ENCODE results near the gene SLC7A8.

DNA sequence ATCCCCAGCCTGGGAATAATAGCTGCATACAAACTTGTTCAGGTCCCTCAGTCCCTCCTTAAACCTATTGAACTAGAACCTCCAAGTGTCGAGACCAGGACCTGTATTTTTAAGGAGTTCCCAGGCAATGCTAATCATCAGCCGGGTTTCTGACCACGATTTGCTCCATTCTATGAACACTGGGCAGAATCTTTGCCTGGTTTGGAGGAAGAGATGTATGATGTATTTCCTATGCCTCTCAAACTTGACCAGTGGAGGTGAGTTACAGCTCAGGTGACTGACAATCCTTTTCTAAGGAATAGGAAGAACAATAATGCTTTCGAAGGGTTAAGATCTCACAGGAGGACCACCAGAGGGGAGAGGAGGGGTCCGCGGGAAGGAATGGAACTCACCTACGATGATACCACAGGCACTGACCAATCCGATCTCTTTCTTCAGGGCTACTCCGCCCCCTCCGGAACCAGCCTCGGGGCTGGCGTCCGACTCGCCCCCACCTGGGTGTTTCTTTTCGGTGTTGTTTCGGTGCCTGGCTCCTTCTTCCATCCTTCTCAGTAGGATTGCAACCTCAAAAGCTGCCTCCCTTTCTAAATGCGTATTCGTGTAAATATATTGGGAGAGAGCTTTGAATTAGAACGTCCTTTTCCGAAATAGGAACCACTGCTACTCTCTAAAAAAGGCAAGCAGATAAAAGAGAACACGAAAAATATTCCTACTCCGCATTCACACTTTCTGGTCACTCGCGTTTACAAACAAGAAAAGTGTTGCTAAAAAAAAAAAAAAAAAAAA is 895 bp downstream of the SLC7A8 start:
- TF ChIP-seq, protein P1, sequence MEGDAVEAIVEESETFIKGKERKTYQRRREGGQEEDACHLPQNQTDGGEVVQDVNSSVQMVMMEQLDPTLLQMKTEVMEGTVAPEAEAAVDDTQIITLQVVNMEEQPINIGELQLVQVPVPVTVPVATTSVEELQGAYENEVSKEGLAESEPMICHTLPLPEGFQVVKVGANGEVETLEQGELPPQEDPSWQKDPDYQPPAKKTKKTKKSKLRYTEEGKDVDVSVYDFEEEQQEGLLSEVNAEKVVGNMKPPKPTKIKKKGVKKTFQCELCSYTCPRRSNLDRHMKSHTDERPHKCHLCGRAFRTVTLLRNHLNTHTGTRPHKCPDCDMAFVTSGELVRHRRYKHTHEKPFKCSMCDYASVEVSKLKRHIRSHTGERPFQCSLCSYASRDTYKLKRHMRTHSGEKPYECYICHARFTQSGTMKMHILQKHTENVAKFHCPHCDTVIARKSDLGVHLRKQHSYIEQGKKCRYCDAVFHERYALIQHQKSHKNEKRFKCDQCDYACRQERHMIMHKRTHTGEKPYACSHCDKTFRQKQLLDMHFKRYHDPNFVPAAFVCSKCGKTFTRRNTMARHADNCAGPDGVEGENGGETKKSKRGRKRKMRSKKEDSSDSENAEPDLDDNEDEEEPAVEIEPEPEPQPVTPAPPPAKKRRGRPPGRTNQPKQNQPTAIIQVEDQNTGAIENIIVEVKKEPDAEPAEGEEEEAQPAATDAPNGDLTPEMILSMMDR (IDR thresholded peaks at IDR 0.05) = no peak
- no peak for TF ChIP-seq EZH2phosphoT487 (IDR thresholded peaks at IDR 0.05)

Measured in neural progenitor cell (in vitro differentiated cells).